Fibroblast of skin of right biceps (primary cell): ENCODE data around the gene COL4A2.

Experiments used
- DNase-seq: peaks from one replicate; pipeline ENCODE4 v3.0.0-alpha.2; 2013

The COL4A2 gene

GRCh38 chr13:110291286-110291685 lies 15.8 kb upstream of the COL4A2 start:
- no peak for DNase-seq

- DNase-seq, result no peak
Measured at GRCh38 chr13:110293037-110293436, 14.0 kb upstream of the COL4A2 start.

- DNase-seq, result no peak
Measured at GRCh38 chr13:110293649-110294048, 13.4 kb upstream of the COL4A2 start.

- DNase-seq, result no peak
Measured at GRCh38 chr13:110294146-110294545, 12.9 kb upstream of the COL4A2 start.

GRCh38 chr13:110294622-110295021 lies 12.5 kb upstream of the COL4A2 start:
- no peak for DNase-seq

GRCh38 chr13:110297011-110297410 lies 10.1 kb upstream of the COL4A2 start:
- no peak for DNase-seq

GRCh38 chr13:110297766-110298504 lies 9.1 kb upstream of the COL4A2 start:
- no peak for DNase-seq

GRCh38 chr13:110298505-110299282 lies 8.4 kb upstream of the COL4A2 start:
- DNase-seq, result no peak

- DNase-seq, result no peak
Measured at GRCh38 chr13:110299283-110299840, 7.7 kb upstream of the COL4A2 start.

GRCh38 chr13:110300090-110300815 lies 6.8 kb upstream of the COL4A2 start:
- no peak for DNase-seq

GRCh38 chr13:110301083-110301482 lies 6.0 kb upstream of the COL4A2 start:
- DNase-seq, result no peak

- peak; percentile 94 for DNase-seq
Measured at GRCh38 chr13:110301606-110302553, 5.2 kb upstream of the COL4A2 start.

GRCh38 chr13:110302997-110303396 lies 4.1 kb upstream of the COL4A2 start:
- no peak for DNase-seq

GRCh38 chr13:110303644-110304043 lies 3.4 kb upstream of the COL4A2 start:
- DNase-seq, result no peak

- DNase-seq, result no peak
Measured at GRCh38 chr13:110304256-110304655, 2.8 kb upstream of the COL4A2 start.

- DNase-seq, result no peak
Measured at GRCh38 chr13:110305001-110305400, 2.1 kb upstream of the COL4A2 start.

- no peak for DNase-seq
Measured at GRCh38 chr13:110305544-110305943, 1.5 kb upstream of the COL4A2 start.

GRCh38 chr13:110305949-110306339 lies 1.1 kb upstream of the COL4A2 start:
- no peak for DNase-seq

- DNase-seq, result no peak
Measured at GRCh38 chr13:110306340-110306959, 634 bp upstream of the COL4A2 start.

- no peak for DNase-seq
Measured at GRCh38 chr13:110307767-110308655, 927 bp downstream of the COL4A2 start.
